ENCODE measurements around the gene TRABD2B. TPM values are rescaled to one million over a fixed set of nuclear protein-coding genes. Genes with fewer than 3 reads are reported as not detected.

Gene TRABD2B
- total and polyA plus RNA-seq, 2 of the 13 experiments (the other 11 are each of a cell fraction or from before 2014, with no cell fraction given) = 0.04 TPM; not detected in 1

- no peak for TF ChIP-seq MEIS1 (CRISPR knock-in tag; IDR thresholded peaks at IDR 0.05; ENCODE audit: borderline replicate concordance)
- no peak for TF ChIP-seq IKZF1 (IDR thresholded peaks at IDR 0.05)
- no peak for TF ChIP-seq GTF2F1 (IDR thresholded peaks at IDR 0.05; ENCODE audit: low read length)
- TF ChIP-seq ZNF543 (CRISPR knock-in tag; IDR thresholded peaks at IDR 0.05) = no peak
- TF ChIP-seq RARA (CRISPR knock-in tag; IDR thresholded peaks at IDR 0.05) = peak; percentile 20; the same call in 1 of the 2 replicates
- TF ChIP-seq NONO (IDR thresholded peaks at IDR 0.05) = no peak
- no peak for TF ChIP-seq NONO (CRISPR knock-in tag; conservative IDR thresholded peaks at IDR 0.05)
- no peak for TF ChIP-seq JUN (CRISPR knock-in tag; IDR thresholded peaks at IDR 0.05)
- TF ChIP-seq SMARCC2 (IDR thresholded peaks at IDR 0.05) = no peak
- no peak for TF ChIP-seq REPIN1 (CRISPR knock-in tag; IDR thresholded peaks at IDR 0.05; ENCODE audit: borderline replicate concordance, low read depth)
- TF ChIP-seq NR2C2 (CRISPR knock-in tag; IDR thresholded peaks at IDR 0.05; ENCODE audit: borderline replicate concordance) = 0 out of 2 replicates have a peak, but pooled peaks have one; percentile 19
- peak; percentile 68; the same call in 1 of the 2 replicates for TF ChIP-seq TCF7 (IDR thresholded peaks at IDR 0.05; ENCODE audit: low read depth)
- TF ChIP-seq ZNF451 (CRISPR knock-in tag; IDR thresholded peaks at IDR 0.05) = no peak
- no peak for TF ChIP-seq THAP11 (CRISPR knock-in tag; IDR thresholded peaks at IDR 0.05)
- TF ChIP-seq TSC22D2 (CRISPR knock-in tag; IDR thresholded peaks at IDR 0.05; ENCODE audit: borderline replicate concordance) = no peak
- no peak for TF ChIP-seq HMG20B (CRISPR knock-in tag; conservative IDR thresholded peaks at IDR 0.05)
- no peak for TF ChIP-seq CENPX (CRISPR knock-in tag; IDR thresholded peaks at IDR 0.05)
- no peak for TF ChIP-seq ZUFSP (CRISPR knock-in tag; IDR thresholded peaks at IDR 0.05; ENCODE audit: borderline replicate concordance)
- no peak for TF ChIP-seq CBX2 (IDR thresholded peaks at IDR 0.05; ENCODE audit: low read depth, low read length)
- no peak for TF ChIP-seq CBX2 (CRISPR knock-in tag; IDR thresholded peaks at IDR 0.05; ENCODE audit: low read depth)
- no peak for TF ChIP-seq BRCA1 (CRISPR knock-in tag; IDR thresholded peaks at IDR 0.05)
- no peak for TF ChIP-seq MIXL1 (CRISPR knock-in tag; IDR thresholded peaks at IDR 0.05)
- TF ChIP-seq TBL1XR1 (IDR thresholded peaks at IDR 0.05; ENCODE audit: borderline replicate concordance, low read length, partially characterized antibody) = no peak
- TF ChIP-seq PLRG1 (conservative IDR thresholded peaks at IDR 0.05) = no peak
- no peak for TF ChIP-seq TCF12 (IDR thresholded peaks at IDR 0.05)
- TF ChIP-seq TCF12 (CRISPR knock-in tag; IDR thresholded peaks at IDR 0.05) = no peak
Measured at GRCh38 chr1:47872886-47873285, 124.3 kb downstream of the TRABD2B start (continued).
